HG02973 (cell line): Measurements from ENCODE around the gene ANXA3.

Experiments used
- ATAC-seq: cut with Tn5 transposase; IDR thresholded peaks from one replicate; pipeline ENCODE4 v1.9.1; 2021; ENCODE audit warnings: moderate library complexity; ENCODE audit not compliant: unreplicated experiment

Gene ANXA3

GRCh38 chr4:78640714-78641113 lies 89.1 kb downstream of the ANXA3 start:
- ATAC-seq = no peak

- no peak for ATAC-seq
Observed at GRCh38 chr4:78642934-78643333, 91.4 kb downstream of the ANXA3 start.

GRCh38 chr4:78644063-78644691 lies 92.6 kb downstream of the ANXA3 start:
- no peak for ATAC-seq

GRCh38 chr4:78644744-78645330 lies 93.3 kb downstream of the ANXA3 start:
- peak; percentile 99 for ATAC-seq

- ATAC-seq = no peak
Observed at GRCh38 chr4:78645853-78646757, 94.5 kb downstream of the ANXA3 start.

GRCh38 chr4:78647272-78647671 lies 95.7 kb downstream of the ANXA3 start:
- no peak for ATAC-seq

- ATAC-seq = no peak
Observed at GRCh38 chr4:78648640-78649363, 97.2 kb downstream of the ANXA3 start.

- no peak for ATAC-seq
Observed at GRCh38 chr4:78650106-78651024, 98.8 kb downstream of the ANXA3 start.

- ATAC-seq = no peak
Observed at GRCh38 chr4:78651250-78651860, 99.8 kb downstream of the ANXA3 start.

GRCh38 chr4:78652282-78652876 lies 100.8 kb downstream of the ANXA3 start:
- ATAC-seq = no peak

- no peak for ATAC-seq
Observed at GRCh38 chr4:78653655-78654054, 102.1 kb downstream of the ANXA3 start.

- ATAC-seq = no peak
Observed at GRCh38 chr4:78654807-78655206, 103.2 kb downstream of the ANXA3 start.

GRCh38 chr4:78656968-78657445 lies 105.4 kb downstream of the ANXA3 start:
- ATAC-seq = peak; percentile 52

GRCh38 chr4:78659264-78659663 lies 107.7 kb downstream of the ANXA3 start:
- ATAC-seq = no peak

GRCh38 chr4:78659665-78660064 lies 108.1 kb downstream of the ANXA3 start:
- no peak for ATAC-seq
